ENCODE measurements around the gene GPR107.

Gene GPR107

DNA sequence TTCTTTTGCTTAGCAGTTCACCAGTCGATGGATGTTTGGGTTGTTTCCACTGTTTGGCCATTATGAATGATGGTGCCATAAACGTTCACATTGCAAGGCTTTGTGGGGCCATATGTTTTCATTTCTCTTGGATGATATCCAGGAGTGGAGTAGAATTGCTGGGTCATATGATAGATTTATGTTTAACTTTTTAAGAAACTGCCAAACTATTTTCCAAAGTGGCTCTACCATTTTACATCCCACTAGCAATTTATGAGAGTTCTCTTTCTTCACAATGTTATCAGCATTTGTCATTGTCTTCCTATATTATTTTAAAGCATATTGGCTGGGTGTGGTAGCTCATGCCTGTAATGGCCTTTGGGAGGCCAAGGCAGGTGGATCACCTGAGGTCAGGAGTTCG lies 5.2 kb downstream of the GPR107 start:
- peak; percentile 37 for DNase-seq

DNA sequence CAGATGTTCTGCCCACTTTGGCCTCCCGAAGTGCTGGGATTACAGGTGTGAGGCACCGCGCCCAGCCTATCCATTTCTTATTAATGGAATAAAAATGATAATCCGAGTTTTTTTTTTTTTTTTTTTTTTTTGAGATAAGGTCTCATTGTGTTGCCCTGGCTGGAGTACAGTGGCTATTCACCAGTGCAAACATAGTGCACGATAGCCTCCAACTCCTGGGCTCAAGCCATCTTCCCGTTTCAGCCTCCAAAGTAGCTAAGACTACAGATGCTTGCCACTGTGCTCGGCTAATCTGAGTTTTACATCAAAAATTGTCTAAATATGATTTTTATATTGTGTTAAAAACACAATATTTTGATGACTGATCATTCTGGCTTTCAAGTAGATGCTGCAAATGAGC lies 6.6 kb downstream of the GPR107 start:
- DNase-seq, result no peak

DNA sequence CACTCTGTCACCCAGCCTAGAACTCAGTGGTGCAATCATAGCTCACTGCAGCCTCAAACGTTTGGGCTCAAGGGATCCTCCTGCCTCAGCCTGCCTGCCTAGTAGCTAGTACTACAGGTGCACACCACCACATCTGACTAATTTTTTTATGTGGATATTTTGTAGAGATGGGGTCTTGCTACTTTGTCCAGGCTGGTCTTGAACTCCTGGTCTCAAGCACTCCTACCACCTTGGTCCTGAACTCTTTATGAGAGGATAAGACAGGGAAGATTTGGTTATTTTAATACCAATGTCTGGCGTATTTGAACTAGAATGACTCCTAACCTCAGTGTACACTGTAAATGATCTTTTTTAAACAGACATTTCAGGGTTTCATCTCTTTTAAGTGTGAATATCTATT lies 9.0 kb downstream of the GPR107 start:
- DNase-seq, result no peak

DNA sequence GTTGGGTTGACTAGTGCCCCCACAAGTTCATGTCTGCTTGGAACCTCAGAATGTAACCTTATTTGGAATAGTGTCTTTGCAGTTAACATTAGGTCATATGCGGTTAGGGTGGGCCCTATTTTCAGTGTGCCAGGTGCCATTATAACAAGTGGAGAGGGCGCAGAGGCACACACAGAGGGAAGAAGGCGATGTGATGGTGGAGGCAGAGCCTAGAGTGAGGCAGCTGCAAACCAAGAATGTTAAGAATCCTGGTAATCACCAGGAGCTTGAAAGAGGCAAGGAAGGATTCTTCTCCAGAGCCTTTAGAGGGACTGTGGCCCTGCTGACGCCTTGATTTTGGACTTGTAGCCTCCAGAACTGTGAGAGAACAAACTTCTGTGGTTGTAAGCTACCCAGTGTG lies 10.9 kb downstream of the GPR107 start:
- no peak for DNase-seq

DNA sequence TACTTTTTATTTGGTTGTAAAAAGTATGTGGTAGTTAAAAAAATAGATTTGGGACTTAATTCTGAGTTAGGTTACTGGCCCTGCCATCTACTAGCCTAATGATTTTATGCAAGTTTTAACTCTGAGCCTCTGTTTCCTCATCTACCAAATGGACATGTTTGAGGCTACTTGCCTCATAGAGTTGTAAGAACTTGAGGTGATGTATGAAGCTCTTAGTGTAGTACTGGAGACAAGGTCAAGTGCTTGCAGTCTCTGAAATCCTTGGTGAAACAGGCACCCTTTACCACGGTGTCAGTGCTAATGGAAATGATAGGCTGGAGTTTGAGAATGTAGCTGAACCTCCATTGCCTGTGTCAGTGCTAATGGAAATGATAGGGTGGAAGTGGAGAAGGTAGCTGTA lies 15.3 kb downstream of the GPR107 start:
- DNase-seq, result no peak

DNA sequence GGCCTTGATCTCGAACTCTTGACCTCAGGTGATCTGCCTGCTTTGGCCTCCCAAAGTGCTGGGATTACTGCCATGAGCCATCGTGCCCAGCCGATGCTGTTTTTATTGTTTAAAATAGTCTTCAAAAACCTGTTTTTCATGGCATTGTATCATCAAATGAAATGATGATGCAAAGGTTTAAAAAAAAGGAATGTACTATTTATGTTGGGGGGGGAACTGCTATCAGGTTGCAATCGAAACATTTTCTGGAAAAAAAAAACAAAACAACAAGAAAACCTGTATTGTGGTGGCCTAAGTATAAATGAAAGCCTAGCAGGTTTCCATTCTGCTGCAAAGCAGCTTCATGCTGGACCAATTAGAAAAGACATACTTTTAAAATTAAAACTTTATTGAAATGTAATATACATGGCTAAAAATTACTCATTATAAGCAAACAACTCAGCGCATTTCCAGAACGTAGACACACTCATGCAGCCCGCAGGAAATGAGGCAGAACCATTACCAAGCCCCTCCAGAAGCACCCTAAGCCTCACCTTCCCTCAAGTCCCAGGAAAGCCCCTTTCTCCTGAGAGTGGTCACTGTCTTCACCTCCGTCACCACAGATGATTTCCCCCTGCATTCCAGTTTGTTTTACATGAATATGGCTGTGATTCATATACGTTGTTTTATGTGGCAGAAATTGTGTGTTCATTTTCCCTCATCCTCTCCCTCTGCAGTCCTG lies 19.0 kb downstream of the GPR107 start:
- peak; percentile 64 for DNase-seq

DNA sequence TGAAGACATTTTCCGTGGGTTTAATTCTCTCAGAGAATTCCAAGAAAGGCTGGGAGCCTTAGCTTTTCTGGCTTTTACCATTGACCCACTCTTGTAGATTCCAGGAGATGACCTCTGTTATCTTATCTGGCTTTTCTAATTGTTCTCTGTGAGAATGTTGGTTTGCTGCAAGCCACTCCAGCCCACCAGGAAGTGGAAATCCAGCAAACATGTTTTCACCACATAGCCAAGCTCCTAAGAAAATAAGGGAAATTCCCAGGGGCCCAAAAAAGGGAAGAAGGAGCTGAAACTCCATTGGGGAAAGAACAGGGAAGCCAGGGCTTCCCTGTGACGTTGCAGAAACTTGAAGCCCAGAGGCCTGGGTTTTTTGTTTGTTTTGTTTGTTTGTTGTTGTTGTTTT lies 19.7 kb downstream of the GPR107 start:
- DNase-seq, result peak; percentile 68

DNA sequence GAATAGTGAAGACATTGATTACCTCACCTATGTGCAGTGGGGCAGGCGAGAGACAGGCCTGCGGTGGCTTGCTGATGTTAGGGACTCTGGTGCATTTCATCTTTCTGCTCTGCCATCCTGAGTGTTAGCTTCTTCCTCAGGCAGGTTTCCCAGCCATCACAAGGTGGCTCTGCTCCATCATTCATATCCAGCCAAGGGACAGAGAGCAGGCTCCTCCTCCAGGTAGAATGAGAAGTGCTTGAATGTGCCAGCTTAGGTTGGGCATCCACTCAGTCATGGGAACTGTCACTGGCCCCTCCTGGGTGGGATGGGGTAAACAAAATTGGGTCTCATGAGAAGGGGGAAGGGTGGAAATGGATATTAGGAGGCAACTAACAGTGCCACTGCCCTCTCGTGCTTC lies 24.8 kb downstream of the GPR107 start:
- no peak for DNase-seq

DNA sequence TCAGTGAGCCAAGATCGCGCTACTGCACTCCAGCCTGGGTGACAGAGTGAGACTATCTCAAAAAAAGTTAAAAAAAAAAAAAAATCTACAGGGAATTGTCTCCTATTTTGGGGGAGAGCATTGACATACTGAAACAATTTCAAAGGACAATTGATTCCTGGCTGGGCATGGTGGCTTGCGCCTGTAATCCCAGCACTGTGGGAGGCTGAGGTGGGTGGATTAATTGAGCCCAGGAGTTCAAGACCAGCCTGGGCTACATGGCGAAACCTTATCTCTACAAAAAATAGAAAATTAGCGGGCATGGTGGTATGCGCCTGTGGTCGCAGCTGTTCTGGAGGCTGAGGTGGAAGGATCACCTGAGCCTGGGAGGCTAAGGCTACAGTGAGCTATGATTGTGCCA lies 30.6 kb downstream of the GPR107 start:
- no peak for DNase-seq

DNA sequence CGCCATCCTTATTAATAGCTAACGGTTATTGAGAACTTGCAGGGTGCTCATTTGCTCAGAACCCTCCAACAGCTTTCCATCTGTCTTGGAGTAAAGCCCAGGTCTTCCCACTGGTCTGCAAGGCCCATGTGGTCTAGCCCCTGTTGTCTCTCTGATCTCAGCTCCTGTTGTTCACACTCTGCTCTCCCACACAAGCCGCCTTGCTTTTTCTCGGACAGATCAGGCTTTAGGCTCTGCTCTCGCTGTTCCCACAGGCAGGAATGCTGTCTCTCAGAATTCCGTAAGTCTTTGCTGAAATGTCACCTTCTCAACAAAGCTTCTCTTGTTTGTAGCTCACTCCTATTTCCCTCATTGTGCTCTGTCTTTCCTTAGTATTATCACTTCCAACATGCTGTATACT lies 34.3 kb downstream of the GPR107 start:
- DNase-seq, result no peak

DNA sequence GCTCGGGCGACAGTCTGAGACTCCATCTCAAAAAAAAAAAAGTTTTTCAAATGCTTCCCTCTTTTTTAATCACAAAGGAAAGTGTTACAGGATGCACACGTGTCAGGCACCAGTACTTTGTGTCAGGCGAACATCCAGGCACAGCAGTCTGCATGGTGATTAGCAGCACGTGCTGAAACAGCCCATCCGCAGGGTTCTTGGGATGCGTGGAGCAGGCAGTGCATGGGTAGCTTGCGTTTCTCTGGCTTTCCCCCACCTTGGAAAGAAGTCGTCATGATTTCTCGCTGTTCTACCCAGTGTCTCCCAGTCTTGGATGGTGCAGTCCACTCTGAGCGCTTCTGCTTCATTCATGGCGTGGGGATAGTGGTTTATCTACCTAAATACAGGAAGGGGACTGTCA lies 35.4 kb downstream of the GPR107 start:
- no peak for DNase-seq

DNA sequence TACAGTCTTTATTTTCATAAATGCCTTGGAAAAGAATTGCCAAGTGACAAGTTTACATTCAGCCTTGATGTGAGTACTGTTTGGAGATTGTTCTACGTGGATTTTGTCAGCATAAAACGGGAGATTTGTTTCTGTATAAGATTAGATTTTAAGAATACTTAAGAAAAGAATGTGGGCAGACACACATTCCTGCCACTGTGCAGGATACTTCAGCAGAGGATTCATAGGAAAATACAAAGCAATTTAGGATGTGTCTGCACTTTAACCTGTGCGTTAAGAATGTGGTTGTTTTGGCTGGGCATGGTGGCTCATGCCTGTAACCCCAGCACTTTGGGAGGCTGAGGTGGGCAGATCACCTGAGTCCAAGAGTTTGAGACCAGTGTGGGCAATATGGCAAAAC lies 37.2 kb downstream of the GPR107 start:
- no peak for DNase-seq

DNA sequence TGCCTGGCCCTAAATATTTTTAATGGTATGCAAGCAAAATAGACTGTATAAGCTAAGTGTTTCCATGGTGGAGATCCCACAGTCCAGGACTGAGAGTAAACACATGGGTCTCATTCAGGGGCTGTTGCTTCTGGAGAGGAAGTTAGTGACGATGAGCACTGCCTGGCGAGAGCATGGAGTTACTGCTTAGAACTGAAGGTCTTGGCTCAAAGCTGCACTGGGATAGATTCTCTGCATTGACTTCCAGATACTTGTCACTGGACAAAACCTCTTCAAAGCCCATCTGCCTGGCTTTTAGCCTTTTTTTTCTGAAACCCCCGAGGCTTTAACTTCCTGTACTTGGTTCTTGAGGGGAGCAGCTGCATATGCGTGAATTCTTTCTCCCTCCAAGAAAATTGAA lies 39.2 kb downstream of the GPR107 start:
- DNase-seq, result no peak

DNA sequence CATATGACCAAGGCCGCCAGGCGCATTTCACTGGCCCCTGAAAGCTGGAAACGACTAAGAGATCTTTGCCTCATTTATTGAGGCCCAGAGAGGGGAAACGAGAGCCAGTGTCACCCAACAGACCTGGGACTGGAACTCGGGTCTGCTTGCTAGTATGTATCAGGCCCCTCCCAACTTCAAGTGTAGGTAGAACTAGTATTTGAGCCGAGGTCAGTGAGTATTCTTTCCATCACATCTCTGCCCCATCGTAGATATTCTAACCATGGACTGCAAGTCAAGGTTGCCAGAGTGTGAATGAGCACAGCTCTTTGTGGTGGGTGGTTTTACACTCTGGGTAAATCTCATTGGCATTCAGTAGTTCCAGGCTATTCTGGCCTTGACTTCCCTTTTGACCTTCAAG lies 42.2 kb downstream of the GPR107 start:
- no peak for DNase-seq

DNA sequence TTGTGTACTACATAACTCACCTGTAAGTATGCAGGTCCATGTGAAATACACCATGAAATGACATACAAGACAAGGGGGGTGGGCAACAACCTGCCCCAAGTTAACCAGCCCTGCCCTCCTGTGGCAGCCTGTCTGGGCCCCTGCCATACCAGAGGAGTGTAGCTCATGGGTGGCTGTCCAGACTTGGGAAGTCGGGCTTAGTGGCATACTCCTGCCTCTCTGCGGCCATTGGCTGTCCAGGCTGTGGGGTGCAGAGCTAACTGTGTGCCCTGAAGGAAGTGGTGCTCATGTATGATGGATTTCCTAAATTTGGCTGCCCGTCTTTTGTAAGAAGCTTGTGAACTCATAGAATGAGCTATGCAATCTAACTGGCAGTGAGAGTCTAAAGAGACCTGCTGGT lies 47.0 kb downstream of the GPR107 start:
- no peak for DNase-seq

DNA sequence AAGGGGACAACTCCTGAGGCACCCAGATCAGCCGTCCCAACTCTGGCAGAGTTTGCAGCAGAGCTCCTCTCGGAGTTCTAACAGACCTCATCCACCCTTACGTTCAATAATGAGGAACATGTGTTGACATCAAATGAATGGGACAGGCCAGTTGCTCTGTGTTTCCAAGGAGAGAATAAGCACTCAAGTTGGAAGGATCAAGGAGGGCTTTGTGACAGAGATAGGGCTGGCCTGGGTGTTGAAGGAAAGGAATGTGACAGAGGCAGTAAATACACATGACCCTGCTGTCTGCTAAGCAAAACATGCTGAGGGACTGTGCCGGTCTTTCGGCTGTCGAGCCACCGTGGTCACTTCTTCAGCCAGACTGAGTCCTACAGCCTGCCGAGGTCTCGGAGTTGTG lies 48.2 kb downstream of the GPR107 start:
- no peak for DNase-seq

DNA sequence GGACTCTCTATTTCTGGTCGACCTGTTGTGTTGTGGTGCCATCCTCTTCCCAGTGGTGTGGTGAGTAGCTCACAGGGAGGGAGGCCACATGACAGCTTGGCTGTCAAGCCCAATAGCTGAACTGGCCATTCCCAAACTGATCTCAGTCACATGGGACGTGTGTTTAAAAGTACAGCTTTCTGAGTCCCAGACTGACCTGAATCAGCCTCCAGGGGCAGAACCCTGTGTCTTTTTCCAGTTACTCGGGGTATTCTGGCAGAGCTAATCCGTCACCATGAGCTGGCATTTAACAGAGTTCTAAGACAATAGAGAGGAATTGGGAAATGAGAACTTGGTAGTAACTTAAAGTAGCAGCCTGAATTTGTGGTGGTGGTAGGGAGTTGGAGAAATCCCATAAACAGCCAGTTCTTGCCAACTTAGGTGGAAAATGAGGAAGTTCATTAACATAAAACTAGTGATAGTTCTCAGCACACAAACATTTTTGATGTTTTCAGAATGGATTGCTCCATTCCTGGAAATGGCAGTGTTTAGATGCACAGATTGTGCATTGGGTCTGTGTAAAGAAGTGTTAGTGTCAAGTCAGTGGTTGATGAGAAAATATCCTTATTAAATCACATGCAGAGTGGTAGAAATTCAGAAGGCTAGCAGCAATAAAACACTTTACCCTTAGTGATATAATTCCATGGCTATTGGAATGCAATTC lies 50.9 kb downstream of the GPR107 start:
- DNase-seq, result no peak

DNA sequence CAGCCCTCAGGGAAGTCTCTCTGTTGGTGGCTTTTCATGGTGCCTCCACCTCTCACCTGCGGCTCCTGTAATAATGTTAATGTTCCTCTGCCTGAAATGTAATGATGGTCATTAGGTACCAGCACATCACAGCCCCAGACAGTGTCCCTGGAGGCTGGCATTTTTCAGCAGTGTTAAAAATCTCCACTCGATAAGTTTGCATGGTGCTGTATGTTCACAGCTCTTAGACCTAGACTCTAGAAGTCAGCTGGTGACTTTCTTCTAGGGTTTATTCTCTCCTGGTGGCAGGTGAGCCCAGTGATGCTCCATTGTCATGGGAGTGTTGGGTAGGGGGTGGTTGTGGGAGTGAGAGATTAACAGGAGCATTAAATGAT lies 53.1 kb downstream of the GPR107 start:
- DNase-seq, result no peak

DNA sequence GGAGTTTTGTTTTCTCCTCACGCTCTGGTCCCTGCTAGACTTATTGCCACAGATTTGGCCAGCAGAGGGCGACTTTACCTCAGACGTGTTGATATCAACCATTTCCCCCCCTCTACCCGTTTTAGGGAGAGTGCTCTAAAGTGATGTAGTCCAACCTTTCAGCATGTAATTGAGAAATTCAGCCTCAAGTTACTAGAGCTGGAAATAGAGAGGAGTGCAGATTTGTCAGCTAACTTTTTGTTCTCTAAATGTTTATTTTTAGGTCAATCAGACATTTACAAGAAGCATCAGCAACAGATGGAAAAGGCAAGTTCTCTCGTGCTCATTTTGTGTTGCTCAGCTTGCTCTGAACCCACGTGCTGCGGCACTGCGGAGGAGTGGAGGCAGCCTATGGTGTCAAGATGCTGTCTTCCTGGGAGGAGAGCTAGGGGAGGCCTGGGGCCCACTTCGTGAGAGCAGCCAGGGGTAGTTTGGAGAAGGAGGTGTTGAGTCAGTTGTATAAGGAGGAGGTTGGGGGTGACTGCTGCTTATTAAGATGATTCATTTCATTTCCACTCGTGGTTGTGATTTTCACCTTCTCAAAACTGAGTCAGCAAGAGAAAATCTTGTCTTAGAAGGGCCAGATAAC lies 53.6 kb downstream of the GPR107 start:
- peak; percentile 77 for DNase-seq

DNA sequence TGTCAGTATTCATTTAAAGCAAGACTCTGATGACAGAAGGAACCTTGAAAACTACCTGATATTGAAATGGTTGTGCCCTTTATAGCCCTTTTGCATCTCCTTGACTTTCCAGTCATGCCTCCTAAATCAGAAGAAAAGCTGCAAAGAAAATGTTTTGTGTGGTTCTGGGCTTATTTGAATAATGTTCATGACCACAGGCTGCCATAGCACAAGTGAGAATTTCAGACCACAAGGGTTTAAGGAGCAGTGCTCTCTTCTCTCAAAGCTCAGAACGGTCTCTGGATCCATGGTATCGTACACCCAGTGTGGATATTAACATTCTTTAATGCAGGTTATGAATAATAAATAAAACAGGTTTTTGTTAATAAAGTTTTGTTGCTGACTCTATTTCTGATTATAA lies 54.2 kb downstream of the GPR107 start:
- DNase-seq, result no peak

DNA sequence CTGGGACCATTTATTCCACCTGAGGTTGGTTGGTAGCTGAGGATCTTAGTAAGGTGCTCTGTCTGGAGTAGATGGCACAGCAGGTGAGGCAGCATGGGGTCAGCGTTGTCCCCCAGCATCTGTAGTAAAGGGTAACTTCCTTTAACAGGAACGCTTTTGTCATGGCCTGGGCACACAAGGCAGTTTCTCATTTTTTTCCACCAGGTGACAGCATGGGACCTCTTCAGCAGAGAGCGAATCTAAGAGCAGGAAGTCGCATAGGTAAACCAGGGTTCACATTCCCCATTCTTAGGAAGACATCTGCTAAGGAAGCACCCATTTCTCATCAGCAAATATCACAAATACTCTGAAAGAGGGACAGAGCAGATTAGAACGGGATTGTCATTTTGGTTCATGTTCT lies 56.5 kb downstream of the GPR107 start:
- DNase-seq, result no peak

DNA sequence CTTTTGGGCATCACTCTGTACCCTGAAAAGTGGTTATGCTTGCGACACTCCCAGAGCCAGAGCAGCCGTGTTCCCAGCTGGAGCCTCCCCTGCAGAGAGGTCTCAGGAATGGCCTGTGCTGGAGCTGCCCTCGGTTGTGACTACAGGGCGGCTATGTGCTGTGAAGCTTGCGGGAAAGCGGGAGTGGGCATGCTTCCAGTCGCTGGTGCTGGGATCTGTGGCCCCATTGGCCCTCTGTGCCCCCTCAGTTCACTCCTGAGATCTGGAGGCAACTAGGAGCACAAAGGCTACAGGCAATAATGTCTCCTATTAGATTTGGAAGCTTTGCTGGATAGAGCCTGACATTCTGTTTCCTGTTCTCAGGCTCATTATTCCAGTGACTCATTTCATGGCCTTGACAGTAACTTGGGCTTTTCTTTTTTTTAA lies 56.9 kb downstream of the GPR107 start:
- DNase-seq, result peak; percentile 47

DNA sequence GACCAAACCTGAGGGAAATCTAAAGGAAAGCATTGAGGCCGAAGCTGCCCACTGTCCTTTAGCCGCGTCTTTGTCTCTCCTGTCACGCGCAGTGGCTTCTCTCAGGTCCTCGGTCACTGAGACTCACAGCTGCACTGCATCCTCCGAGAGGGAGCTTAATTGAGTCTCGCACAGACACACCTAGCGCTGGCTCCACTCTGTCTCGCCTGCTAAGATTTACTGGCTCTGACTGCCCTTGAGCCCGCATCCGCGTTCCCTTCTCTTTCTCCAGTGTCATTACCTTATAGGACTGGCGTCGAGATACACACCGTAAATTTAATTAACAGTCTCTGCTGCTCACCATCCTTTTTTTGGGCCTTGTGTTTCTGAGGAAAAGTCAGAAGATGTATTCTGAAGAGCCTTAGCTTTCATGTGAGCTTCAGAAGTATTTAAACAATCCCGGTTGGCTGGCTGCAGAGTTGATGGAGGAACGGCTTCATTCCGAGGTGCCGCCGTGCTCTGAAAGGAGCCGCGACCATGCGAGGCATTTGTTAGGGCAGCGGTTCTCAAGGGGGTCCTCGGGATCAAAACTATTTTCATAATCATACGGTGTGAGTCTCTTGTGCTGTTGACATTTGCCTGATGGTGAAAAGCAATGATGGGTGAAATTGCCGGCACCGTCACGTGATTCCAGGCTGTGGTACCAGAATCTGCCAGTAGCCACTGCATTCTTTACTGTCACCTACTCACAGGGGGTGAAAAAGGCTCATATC lies 58.3 kb downstream of the GPR107 start:
- DNase-seq, result no peak
